NCI-H345 treated with DMSO at 0.1 percent for 48 hours (cell line): ENCODE measurements around the gene PIPOX.

Experiments
- DNase-seq: peaks from one replicate; lab custom pipeline; 2025; ENCODE audit not compliant: unreplicated experiment; lab: John Stamatoyannopoulos, UW

Gene PIPOX

DNA sequence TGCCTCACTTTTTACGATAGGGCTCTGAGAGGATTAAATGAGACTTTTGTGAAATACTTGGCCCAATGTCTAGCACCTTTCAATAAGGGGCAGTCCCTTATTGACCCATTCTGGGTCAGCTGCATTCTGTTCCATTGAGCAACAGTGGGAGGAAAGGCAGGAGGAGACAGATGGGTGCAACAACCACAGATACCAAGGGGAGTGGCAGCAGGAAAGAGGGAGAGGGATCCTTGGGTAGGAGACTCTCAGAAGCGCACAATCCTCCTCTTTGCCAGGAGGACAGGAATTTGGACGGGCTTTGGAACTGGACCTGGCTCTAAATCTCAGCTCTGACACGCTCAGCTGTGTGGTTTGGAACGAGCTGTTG, 3.5 kb downstream of the PIPOX start:
- no peak for DNase-seq

DNA sequence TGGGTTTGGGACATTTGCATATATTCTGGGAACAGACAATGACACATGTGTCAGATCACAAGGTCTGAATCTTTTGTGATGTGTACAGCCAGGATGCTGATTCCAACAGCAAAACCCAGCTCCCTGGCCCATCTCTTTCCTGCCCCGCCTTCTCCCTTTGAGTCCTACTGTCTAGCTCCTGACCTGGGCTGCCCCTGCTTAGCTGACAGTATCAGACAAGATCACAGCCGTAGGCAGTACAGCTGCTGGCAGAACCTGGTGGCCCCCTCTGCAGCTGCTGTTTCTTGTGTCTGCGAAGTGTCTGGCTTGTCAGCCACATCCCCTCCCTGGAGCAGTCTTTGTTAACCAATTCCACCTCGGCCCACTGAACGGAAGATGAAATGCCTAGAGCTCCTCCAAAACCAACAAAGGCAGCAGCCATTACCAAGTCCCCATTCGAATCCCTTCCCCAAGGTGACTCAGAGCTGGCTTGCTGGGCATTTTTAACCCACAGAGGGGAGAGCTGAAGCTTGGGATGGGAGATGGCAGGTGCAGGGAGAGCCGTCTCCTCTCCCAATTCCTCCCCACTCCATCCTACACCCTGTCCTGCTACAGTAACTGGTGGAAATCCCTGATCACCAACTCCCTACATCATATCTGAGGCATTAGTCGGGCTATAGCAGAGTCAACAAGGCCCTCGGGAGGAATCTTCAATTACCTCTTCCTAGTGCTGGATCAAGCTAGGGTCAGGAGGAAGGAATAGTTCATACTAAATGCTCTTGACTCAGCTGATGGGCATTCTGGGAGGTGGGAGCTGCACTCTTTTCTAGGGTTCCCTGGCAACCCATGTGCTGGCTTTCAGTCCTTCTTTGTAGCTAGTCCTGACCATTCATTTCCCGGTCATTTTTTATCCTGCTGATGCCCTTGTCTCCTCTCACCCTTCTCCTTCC, 5.8 kb downstream of the PIPOX start:
- no peak for DNase-seq

DNA sequence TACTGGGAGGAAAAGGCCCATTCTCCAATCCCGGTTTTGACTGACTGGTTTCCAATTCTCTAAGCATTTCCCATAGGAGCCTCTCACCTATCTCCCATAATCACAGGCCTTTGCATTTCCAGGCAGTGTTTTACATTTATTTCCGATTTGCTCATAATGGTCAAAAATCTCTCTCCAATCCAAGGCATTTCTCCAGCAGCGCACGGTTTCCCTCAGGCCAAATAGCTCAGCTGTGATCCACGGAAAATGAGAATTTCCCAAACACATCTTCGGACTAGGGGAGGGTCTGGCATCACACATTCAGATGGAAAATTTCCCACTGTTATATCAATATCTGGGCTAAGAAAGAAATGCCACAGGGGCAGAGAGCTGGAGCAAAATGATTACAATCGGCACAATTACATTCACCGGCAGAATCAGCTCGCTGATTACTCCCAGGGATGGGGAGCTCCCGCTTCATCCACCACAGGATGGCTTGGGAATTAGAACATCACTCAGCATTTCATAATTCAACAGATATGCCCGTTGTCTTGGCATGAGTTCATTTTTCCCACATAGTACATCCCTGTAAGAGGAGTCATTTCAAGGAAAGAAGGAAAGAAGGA, 6.7 kb downstream of the PIPOX start:
- DNase-seq: no peak

DNA sequence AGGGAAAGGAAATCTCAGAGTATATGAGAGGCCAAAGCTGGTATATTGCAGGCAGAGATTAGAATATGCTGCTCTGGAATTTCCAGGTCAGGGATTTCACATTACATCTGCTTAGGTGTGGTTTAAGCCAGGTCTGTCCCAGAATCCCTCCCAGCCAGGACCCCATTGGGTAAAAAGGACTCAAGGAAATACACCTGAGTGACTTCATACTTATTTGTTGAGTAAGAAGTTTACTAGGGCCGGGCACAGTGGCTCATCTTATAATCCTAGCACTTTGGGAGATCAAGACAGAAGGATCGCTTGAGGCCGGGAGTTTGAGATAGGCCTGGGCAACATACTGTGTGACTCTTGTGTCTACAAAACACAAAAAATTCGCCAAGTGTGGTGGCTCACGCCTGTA, 7.2 kb downstream of the PIPOX start:
- no peak for DNase-seq

DNA sequence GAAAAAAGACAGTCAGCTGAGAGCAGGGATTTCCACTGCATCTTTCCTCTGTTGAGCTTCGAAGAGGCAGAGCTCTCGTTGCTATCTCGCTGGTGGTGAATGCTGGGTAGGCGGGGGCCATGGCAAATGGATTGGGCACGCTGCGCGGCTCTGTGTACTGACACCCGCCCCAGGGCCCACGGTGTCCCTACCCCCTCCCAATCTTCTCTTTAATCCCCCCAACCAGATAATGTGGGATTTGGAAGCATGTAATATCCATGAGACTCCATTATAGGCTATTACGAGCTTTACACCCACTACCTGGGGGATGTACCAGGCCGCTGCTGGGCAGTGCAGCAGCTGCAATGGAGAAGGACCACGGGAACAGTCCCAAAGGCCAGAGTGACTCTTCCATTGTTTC, 8.3 kb downstream of the PIPOX start:
- DNase-seq: no peak

DNA sequence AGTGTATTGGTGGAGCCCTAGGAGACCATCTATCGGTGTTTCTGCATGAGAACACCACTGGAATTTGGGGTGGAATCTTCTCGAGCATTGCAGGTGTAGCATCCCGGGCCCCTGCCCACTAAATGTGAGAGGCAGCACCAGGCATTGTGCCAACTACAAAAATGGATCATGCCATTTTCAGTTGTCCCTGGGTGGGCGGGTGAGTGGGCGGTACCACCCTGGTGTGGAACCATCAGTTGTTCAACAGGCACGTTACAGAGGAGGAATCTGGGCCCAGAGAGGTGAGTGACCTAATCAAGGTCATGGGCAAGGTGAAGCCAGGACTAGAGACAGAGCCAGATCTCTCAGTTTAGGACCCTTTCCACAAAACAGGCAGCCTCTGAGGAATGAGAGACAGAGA, 8.8 kb downstream of the PIPOX start:
- no peak for DNase-seq

DNA sequence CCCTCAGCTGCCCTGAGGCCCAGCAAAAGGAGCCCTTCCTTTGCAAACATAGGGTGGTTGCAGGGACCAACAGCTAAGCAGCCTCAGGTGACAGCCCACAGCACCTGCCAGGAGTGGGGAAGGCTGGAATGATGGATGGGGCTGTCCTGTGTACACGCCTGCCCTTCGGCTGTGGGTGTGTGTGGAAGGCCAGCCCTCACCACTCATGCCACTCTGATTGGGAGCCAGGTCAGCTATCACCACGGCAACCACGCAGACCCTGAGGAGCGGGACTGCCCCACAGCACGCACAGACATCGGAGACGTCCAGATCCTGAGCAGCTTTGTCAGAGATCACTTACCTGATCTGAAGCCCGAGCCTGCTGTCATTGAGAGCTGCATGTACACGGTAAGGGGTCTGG, 11.9 kb downstream of the PIPOX start:
- no peak for DNase-seq

DNA sequence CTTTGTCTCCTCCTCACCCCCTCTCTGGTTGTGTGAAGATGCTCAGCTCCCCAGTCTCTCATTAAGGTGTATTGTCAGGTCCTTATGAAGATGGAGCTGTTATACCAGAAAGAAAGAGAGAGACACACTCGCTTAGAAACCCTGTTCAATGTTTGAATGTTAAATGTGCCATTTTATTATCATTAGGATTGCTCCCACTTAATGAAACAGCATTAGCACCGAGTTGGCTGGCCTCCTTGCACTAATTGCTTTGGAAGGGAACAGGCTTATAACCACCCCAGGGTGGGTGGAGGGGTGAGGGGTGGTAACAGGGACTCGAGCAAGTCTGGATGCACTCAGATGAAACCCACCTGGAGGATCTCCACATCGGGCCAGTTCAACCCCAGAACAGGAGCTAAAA, 14.4 kb downstream of the PIPOX start:
- no peak for DNase-seq

DNA sequence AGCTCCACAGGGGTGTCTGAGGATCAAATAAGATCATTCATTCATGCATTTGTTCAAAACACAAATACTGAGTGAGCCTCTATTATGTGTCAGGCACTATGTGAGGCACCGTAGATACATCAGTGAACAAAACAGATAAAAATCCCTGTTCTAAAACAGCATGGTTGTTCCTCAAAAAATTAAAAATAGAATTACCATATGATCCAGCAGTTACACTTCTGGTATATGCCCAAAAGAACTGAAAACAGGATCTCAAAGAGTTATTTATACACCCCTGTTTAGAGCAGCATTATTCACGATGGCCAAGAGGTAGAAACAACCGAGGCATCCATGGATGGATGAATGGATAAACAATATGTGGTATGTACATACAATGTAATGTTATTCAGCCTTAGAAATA, 15.4 kb downstream of the PIPOX start:
- no peak for DNase-seq

DNA sequence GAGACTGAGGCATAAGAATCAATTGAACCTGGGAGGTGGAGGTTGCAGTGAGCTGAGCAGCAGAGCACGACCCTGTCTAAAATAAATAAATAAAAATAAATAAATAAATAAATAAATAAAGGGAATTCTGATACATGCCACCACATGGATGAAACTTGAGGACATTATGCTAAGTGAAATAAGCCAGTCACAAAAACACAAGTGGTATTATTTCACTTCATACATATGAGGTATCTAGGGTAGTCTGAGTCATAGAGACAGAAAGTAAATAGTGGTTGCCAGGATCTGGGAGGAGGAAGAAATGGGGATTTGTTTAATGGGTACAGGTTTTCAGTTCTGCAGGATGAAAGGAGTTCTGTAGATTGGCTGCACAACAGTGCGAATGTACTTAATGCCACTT, 16.3 kb downstream of the PIPOX start:
- no peak for DNase-seq

DNA sequence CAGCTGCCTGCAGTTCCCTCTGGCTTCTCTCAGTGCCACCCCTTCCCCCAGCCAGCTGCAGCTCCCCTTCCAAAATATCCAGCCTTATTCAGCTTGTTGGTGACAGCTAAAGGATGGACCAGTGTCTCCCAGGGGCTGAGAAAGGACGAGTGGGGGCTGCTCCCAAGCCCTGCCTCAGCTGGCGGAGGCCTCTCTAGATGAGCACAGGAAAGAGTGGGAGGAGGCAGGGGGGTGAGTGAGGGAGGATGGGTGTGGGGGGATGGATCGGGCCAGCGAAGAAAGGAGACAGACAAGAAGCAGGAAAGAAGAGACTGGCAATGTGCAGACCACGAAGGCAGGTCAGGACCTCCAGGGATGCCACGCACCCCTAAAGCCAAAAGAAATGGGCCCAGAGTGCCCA, 17.5 kb downstream of the PIPOX start:
- no peak for DNase-seq

DNA sequence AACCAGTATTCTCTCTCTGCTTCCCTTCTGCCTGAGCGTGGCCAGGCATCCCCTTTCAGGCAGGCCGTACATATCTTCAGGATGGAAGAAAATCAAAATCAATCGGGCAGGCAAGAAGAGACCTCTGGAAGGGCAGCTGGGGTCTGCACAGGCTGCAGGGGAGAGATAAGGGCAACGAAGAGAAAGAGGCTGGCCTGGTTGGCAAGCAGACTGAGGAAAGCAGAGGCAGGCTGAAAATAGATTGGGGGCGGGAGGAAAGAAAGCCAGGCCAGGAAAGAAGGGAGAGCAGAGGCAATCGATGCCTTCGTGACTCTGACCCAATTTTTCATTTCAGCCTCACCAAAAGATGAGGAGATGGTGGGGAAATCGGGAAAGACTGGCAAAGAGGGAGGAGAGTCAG, 18.1 kb downstream of the PIPOX start:
- DNase-seq: no peak

DNA sequence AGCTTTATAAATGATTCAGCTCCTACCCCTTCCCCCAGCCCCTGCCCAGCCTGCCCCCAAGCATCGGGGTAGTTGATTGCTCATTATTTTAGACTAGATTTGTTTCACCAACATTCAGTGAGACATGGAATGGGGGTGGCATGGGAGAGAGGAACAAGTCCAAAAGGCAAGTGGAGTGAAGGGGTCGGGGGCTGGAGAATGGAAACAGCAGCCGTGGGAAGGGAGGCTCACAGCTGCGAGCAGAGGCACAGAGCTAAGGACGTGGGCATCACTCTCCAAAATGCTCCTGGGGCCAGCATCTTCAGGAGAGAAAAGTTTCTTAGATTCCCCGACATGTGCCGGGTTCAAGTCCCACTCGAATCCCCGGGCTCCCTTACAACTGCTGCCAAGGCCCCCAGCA, 19.3 kb downstream of the PIPOX start:
- no peak for DNase-seq

DNA sequence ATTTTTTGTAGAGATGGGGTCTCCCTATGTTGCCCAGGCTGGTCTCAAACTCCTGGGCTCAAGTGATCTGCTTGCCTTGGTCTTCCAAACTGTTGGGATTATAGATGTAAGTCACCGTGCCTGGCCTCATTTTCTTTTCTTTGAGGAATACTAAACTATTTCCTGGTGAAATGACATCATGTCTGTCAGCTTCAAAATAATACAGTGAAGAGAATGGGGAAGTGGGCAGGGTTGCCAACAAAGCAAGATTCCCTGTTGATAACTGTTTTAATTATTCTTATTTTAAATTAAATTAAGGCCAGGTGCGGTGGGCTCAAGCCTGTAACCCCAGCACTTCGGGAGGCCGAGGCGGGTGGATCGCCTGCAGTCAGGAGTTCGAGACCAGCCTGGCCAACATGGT, 21.1 kb downstream of the PIPOX start:
- no peak for DNase-seq

DNA sequence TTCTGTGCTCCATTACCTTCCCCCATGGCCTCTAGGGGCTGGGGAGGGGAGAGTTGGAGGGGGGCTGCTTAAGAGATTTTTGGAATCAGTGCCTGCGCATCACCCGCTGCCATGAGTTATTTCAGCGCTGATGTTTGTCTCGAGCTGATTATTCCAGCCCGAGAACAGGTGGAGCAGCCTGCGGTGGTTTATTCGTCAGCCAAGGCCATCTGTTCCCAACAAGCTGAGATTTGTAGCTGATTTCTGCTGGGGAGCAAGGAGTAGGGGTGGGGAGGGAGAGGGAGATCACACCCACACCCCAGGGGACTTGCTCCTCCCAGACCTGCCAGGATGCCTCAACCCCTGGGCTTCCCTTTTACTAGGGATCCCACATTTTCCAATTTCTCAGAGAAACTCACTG, 23.1 kb downstream of the PIPOX start:
- DNase-seq: no peak

DNA sequence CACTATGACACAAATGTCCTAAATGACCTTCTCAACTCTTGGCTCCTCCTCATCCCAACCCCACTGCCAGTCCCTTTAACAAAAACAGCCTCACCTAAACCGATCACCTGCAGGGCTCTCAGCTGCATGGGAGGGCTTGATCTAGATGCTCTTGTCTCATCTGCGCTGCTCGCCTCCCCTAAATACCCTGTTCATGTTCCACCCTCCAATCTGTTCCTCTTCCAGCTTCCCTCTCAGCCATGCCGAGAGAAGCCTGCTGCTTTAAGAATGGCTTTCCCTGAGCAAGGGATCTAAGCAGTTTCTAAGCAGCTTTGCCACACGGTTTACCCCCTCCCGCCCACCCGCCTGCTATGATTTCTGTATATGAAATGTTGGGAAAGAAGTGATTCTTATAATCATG, 23.7 kb downstream of the PIPOX start:
- no peak for DNase-seq

DNA sequence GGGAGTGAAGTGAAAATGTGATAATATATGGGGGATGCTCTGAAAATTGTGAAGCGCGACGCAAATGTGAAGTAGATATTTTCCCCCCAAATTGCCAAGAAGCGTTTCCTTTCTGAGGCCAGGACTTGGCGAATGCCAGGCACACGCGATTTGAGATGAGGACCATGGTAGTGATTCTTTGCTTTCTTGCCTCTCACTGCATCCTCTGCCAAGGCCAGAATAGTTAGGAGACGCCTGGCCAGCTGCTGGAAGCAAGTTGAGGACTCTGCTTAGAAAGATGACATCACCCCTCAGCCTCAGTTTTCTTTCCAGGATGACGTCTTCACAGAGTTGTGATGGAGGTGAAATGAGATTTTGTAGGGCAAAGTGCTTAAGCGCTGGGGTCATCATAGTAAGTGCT, 25.9 kb downstream of the PIPOX start:
- no peak for DNase-seq

DNA sequence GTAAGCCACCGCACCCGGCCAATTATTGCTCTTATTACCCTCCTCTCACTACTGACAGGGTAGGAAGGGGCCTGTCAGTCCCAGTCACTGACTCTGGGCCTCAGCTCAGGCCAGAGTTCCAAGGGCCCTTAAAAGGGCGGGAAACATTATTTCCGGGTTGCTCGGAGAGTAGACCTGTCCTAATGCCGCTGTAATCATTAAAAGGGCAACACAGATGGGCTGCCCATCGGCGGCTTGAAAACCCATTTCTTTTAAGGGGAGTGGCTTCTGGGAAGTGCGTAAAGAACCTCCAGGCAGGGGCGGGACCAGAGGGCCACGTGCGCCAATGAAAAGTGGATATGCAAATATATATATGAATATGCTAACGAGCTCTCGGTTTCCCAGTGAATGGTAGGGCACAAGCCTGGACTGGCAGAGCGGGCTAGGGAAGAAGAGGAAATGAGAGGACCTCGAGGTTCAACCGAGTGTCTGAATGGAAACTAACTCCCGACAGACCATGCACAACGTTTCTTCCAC, 26.6 kb downstream of the PIPOX start:
- no peak for DNase-seq

DNA sequence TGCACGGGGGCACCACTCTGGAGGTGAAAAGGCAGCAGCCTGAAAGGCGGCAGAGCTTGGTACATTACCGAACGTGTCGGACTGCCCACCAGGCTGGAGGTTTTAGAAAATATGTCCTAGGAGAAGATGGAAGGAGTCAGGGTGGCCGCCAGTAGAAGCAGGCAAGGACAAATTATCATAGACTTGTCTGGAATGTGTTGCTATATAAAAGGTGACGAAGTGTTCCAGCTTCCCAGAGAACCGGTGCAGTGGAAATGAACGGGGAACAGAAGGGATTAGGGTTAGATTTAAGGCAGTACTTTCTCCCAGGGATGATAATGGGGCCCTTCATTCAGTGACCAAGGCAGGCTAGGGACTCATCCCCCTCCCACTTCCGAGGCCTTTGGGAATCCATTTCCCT, 27.4 kb downstream of the PIPOX start:
- DNase-seq: no peak

DNA sequence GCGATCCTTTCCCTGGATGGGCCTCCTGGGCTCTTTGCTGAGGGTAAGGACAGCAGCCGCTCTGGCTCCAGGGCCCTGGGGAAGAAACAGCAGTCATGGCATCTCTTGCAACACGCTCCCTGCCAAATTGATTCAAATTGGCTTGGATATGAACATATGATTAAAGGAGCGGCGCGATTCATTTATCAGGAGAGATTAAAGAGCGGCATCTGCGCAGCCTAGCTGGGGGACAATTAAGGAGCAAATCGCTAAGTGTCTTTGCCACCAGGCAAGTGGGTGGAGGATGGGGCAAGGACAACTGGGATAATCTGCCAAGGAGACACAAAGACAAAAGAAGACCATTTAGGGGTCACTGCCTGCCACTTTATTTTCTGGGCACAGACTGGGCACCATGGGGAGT, 27.8 kb downstream of the PIPOX start:
- no peak for DNase-seq

DNA sequence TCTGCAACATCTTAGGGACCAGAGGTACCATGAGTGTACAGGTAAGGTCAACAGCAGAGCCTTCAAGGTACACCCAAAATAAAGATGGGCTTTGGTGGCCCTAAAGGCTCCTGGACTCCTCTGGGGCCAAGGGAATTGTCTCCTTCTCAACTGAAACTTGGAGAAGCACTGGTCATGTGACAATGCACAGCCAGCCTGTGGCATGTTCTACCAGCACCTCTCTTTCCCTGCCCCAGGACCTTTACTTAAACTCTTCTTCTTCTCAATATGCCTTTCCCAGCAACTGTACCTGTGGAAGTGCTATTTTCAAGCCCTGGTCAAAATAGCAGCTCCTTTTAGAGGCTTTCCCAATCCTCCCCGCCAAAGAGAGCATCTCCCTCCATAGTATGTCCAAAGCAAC, 28.4 kb downstream of the PIPOX start:
- DNase-seq: no peak

DNA sequence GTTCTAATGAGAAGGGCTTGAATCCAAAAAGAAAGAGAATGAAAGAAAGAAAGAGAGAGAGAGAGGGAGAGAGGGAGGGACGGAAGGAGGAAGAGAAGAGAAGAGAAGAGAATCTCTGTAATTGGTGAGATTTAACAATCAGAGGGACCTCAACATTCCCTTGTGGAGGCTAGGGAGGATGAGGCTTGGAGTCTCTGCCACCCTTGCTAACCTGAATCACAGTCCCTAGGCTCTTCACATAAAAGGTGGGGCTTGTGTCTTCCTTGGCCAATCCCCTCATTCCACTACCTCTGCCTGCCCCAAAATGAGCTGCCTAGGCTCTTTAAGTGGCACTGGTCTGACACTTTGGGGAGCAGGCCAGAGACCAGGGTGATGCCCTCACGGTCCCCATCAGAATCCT, 30.1 kb downstream of the PIPOX start:
- DNase-seq: no peak

DNA sequence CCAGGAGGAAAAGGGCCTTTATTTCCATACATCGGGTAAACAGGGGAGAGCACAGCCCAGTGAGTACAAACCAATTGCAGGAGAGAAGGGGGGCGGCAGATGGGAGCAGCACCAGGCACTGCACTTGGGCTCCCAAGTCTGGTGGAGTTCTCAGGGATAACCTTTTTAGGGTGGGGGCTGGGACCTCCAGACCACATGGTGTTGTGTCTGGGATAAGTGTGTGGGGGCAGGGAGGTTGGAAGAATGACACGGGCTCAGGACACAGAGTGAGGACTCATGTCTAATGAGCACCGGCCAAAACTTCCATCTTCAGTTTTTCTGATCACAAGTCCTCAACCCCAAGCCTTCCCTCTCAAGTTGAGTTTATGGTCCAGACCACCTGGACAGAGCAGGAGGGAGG, 30.6 kb downstream of the PIPOX start:
- DNase-seq: no peak
